GM12891 (cell line): ENCODE measurements around the gene OR52N5. TPM values are rescaled to one million over a fixed set of nuclear protein-coding genes. Genes with fewer than 3 reads are reported as not detected.

Experiments
- DNase-seq: peaks from one replicate; pipeline ENCODE4 v3.0.0; 2011; ENCODE audit warnings: low spot score; ENCODE audit not compliant: insufficient read length
- FAIRE-seq: peaks from 2 replicates; lab custom pipeline; 2011; peaks lifted over from hg19 to GRCh38; lab: Jason Lieb, UNC
- PAX5 ChIP-seq: IDR thresholded peaks from 2 replicates; pipeline ENCODE4 v1.6.1; 2011; ENCODE audit warnings: low read length, moderate library complexity, mild to moderate bottlenecking; ENCODE audit not compliant: insufficient read depth, severe bottlenecking
- POLR2A ChIP-seq: IDR thresholded peaks from 2 replicates; pipeline ENCODE4 v1.6.1; 2011; ENCODE audit warnings: low read depth, low read length, control low read depth
- POLR2AphosphoS5 ChIP-seq: IDR thresholded peaks from 2 replicates; pipeline ENCODE4 v1.6.1; 2011; ENCODE audit warnings: low read depth, low read length, control low read depth
- POU2F2 ChIP-seq: IDR thresholded peaks from 2 replicates; pipeline ENCODE4 v1.6.1; 2011; ENCODE audit warnings: low read depth, mild to moderate bottlenecking, control low read depth, low read length, moderate library complexity
- SPI1 ChIP-seq: IDR thresholded peaks from 2 replicates; pipeline ENCODE4 v1.6.1; 2011; ENCODE audit warnings: low read depth, low read length, control low read depth
- TAF1 ChIP-seq: IDR thresholded peaks from 2 replicates; pipeline ENCODE4 v1.6.1; 2011; ENCODE audit warnings: low read depth, low read length, control low read depth
- polyA plus RNA-seq: library from polyadenylated mRNA; unstranded; fragments of >200 nt; gene quantifications from one replicate; pipeline ENCODE4 v1.2.1, GENCODE V29; 2012; ENCODE audit warnings: low read depth, missing spikeins, inconsistent platforms; ENCODE audit not compliant: missing spikeins

The OR52N5 gene
- not detected for polyA plus RNA-seq

DNA sequence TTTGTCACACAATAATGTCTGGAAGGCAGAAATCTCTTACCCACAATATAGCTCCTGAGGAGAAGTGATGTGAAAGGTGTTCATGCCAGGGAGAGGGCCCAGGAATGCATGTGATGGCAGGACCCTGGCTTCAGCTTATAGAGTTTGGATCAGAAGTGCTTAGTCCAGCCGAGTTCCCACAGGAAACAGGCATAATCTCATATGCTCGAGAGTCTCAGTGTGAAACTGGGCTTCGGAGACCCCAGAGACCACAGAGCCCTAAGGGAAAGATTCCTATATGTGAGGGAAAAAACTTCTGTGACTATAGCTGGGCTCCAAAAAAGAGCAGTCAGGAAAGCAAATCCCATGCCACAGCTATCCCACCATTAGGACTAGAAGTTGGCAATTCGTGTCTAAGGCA, at the start of gene OR52N5:
OR52N5 (minus strand) TSS at position 101 of the 400 bp plus-strand sequence. CDS start 4,721 bp downstream, outside the sequence.
- TF ChIP-seq SPI1, result no peak
- no peak for TF ChIP-seq TAF1
- TF ChIP-seq POU2F2, result no peak
- no peak for TF ChIP-seq POLR2AphosphoS5
- no peak for TF ChIP-seq POLR2A
- no peak for TF ChIP-seq PAX5
- DNase-seq, result no peak
- FAIRE-seq, result no peak

- FAIRE-seq (no peak), DNase-seq (no peak)
- TF ChIP-seq POU2F2 (no peak), TAF1 (no peak), POLR2AphosphoS5 (no peak), PAX5 (no peak), POLR2A (no peak), SPI1 (no peak)
Observed at GRCh38 chr11:5831196-5831829, 48.2 kb upstream of the OR52N5 start.

- TF ChIP-seq SPI1, result no peak
- TF ChIP-seq POLR2AphosphoS5, result no peak
- no peak for TF ChIP-seq PAX5
- no peak for TF ChIP-seq TAF1
- no peak for TF ChIP-seq POU2F2
- TF ChIP-seq POLR2A, result no peak
- FAIRE-seq, result peak; percentile 65
- DNase-seq, result no peak
Observed at GRCh38 chr11:5818245-5818886, 35.2 kb upstream of the OR52N5 start.

GRCh38 chr11:5815534-5815933, 32.4 kb upstream of the OR52N5 start:
- TF ChIP-seq POU2F2, result no peak
- TF ChIP-seq SPI1, result peak; percentile 29
- no peak for TF ChIP-seq TAF1
- TF ChIP-seq POLR2A, result no peak
- TF ChIP-seq PAX5, result no peak
- TF ChIP-seq POLR2AphosphoS5, result no peak
- DNase-seq, result no peak
- no peak for FAIRE-seq

GRCh38 chr11:5809905-5810795, 27.0 kb upstream of the OR52N5 start:
- DNase-seq, result no peak
- no peak for FAIRE-seq

DNA sequence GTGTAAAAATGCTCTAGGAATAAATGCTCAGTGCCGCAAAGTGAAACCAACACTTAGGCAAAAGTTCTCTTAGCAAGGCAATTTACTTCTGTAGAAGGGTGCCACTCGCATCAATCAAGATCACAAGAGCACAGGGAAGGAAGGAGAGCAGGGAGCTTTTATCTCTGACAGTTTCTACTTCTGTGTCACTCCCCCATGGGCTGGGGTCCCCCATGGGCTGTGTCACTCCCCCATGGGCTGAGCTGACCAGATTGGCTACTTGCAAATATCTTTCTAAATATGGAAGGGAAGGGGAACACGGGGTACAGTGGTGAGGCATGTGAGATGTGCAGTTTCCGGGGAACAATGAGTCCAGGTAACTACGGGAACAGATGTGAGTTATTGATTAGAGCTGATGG, 26.0 kb upstream of the OR52N5 start:
- no peak for DNase-seq
- TF ChIP-seq POLR2A (no peak), POU2F2 (no peak), TAF1 (no peak), PAX5 (no peak), POLR2AphosphoS5 (no peak), SPI1 (no peak)
- no peak for FAIRE-seq

More at GRCh38 chr11:5809905-5810795, 27.0 kb upstream of the OR52N5 start:
- TF ChIP-seq PAX5, result no peak
- no peak for TF ChIP-seq POU2F2
- TF ChIP-seq TAF1, result no peak

GRCh38 chr11:5808500-5809121, 25.5 kb upstream of the OR52N5 start, which contains the start of gene OR52N2:
TSS of gene OR52N2 (plus strand) at chr11:5808924. CDS start at chr11:5820336, 11,412 bp downstream.
- FAIRE-seq, result peak; percentile 96
- TF ChIP-seq TAF1 (no peak), SPI1 (0 out of 2 replicates have a peak, but pooled peaks have one; percentile 1)
- DNase-seq, result peak; percentile 5

GRCh38 chr11:5807580-5807979, 24.4 kb upstream of the OR52N5 start:
- DNase-seq (no peak), FAIRE-seq (peak; percentile 31)
- no peak for TF ChIP-seq SPI1
- no peak for TF ChIP-seq POLR2A
- no peak for TF ChIP-seq POU2F2
- TF ChIP-seq TAF1, result no peak
- no peak for TF ChIP-seq PAX5
- TF ChIP-seq POLR2AphosphoS5, result no peak

DNA sequence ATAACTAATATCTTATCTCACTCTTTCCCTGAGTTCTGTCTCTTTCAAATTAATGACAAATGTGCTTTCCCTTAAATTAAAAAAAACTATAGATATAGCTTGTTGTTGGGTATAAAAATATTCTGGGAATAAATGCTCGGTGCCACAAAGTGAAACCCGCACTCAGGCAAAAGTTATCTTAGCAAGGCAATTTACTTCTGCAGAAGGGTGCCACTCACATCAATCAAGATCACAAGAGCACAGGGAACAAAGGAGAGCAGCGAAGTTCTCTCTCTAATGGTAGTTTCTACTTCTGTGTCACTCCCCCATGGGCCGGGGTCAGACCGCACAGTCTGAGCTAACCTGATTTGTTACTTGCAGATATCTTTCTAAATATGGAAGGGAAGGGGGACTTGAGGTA, 20.8 kb upstream of the OR52N5 start:
- no peak for TF ChIP-seq POLR2AphosphoS5
- TF ChIP-seq PAX5, result no peak
- TF ChIP-seq POLR2A, result no peak
- TF ChIP-seq TAF1, result no peak
- no peak for FAIRE-seq
- DNase-seq, result no peak
